ENCODE measurements around the gene IL17F.

- TF ChIP-seq POLR2A (IDR thresholded peaks at IDR 0.05) (no peak), CTCF (IDR thresholded peaks at IDR 0.05) (no peak), EP300 (IDR thresholded peaks at IDR 0.05) (no peak)
Observed at GRCh38 chr6:52249078-52249477, 4.8 kb upstream of the IL17F start.

Data from ovary (tissue), 3 donors.